Panc1 (cell line): Measurements from ENCODE around the gene PRDX3.

Experiments
- CTCF ChIP-seq: fragments of 450-650 bp; IDR thresholded peaks from 2 replicates; pipeline ENCODE4 v1.5.1; 2017; ENCODE audit warnings: mild to moderate bottlenecking
- POLR2AphosphoS5 ChIP-seq: IDR thresholded peaks from 2 replicates; pipeline ENCODE4 v1.6.1; 2012; ENCODE audit warnings: mild to moderate bottlenecking, low read depth, low read length, moderate library complexity

GRCh38 chr10:119190954-119191785, 12.6 kb upstream of the PRDX3 start:
- TF ChIP-seq POLR2AphosphoS5 (no peak), CTCF (no peak)
